GM12864 (cell line): ENCODE measurements around the gene CLMN.

Experiments
- DNase-seq: peaks from one replicate; pipeline ENCODE4 v3.0.0-alpha.2; 2011; ENCODE audit warnings: low read depth
- H3K4me3 ChIP-seq: 2 replicates; pipeline ENCODE4 v1.5.1; 2011; ENCODE audit warnings: mild to moderate bottlenecking, low read depth, low read length, control low read depth
- TF ChIP-seq, protein P1 (sequence below): IDR thresholded peaks from 2 replicates; pipeline ENCODE4 v1.5.1; 2011; ENCODE audit warnings: low read depth, mild to moderate bottlenecking, moderate library complexity, low read length, control low read depth, inconsistent platforms; ENCODE audit errors: missing control alignments

Gene CLMN, protein sequence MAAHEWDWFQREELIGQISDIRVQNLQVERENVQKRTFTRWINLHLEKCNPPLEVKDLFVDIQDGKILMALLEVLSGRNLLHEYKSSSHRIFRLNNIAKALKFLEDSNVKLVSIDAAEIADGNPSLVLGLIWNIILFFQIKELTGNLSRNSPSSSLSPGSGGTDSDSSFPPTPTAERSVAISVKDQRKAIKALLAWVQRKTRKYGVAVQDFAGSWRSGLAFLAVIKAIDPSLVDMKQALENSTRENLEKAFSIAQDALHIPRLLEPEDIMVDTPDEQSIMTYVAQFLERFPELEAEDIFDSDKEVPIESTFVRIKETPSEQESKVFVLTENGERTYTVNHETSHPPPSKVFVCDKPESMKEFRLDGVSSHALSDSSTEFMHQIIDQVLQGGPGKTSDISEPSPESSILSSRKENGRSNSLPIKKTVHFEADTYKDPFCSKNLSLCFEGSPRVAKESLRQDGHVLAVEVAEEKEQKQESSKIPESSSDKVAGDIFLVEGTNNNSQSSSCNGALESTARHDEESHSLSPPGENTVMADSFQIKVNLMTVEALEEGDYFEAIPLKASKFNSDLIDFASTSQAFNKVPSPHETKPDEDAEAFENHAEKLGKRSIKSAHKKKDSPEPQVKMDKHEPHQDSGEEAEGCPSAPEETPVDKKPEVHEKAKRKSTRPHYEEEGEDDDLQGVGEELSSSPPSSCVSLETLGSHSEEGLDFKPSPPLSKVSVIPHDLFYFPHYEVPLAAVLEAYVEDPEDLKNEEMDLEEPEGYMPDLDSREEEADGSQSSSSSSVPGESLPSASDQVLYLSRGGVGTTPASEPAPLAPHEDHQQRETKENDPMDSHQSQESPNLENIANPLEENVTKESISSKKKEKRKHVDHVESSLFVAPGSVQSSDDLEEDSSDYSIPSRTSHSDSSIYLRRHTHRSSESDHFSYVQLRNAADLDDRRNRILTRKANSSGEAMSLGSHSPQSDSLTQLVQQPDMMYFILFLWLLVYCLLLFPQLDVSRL

DNA sequence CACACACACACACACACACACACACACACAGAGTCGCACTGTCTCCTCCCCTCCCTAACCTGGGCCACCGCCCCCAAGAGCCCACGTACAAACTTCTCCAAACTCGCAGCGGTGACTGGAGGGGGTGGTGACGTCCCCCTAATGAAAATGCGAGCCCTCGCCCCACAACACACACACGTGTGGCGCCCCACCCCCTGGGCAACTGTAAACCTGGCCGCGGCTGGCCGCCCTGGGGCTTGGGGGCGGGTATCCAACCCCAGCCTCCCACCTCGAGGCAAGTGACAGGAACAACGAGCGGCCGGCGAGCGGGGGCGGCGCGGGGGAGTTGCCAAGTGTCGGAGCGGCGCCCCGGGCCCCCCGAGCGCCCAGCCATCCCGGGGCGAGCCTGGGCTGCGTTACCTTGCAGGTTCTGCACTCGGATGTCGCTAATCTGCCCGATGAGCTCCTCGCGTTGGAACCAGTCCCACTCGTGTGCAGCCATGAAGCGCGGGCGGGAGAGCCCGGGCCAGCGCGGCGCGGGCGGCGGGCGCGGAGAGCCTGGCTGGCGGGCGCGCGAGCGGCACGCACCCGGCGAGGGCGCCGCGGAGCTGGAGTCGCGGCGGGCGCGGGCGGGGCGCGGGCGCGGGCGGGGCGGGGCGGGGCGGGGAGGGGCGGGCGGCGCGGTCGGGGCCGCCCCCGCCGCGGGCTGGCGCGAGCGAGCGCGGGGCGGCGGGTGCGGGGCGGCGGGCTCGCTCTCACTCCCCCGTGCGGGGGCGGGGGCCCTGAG is at the start of gene CLMN:
Gene CLMN, minus strand, starts transcription at position 597 of the 766 bp plus-strand sequence. Its CDS starts 116 bp downstream, at position 481.
- H3K4me3 ChIP-seq, result peak within 1 kb of the TSS; percentile 65
- TF ChIP-seq, protein P1, sequence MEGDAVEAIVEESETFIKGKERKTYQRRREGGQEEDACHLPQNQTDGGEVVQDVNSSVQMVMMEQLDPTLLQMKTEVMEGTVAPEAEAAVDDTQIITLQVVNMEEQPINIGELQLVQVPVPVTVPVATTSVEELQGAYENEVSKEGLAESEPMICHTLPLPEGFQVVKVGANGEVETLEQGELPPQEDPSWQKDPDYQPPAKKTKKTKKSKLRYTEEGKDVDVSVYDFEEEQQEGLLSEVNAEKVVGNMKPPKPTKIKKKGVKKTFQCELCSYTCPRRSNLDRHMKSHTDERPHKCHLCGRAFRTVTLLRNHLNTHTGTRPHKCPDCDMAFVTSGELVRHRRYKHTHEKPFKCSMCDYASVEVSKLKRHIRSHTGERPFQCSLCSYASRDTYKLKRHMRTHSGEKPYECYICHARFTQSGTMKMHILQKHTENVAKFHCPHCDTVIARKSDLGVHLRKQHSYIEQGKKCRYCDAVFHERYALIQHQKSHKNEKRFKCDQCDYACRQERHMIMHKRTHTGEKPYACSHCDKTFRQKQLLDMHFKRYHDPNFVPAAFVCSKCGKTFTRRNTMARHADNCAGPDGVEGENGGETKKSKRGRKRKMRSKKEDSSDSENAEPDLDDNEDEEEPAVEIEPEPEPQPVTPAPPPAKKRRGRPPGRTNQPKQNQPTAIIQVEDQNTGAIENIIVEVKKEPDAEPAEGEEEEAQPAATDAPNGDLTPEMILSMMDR, result no peak
- no peak for DNase-seq

DNA sequence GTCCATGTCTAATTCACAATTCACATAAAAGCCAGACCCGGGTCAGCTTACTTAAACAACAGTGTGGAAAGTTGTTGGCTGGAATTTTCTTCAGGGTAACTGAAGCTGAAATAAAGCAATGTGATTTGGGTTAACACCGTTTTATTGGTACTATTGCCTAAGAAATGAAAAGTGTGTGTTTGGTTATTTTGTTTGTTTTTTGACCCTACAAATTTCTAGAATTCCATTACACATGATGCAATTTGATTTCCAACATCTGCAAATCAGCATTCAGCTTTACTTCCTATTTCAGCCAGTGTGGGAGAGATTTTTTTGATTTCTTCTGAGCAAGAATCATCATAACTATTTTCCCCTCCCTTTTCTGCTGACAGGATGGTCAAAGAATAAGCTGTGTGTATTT is 45.7 kb upstream of the CLMN start:
- H3K4me3 ChIP-seq, result no peak overlapping the region
- TF ChIP-seq, protein P1, result no peak
- no peak for DNase-seq

DNA sequence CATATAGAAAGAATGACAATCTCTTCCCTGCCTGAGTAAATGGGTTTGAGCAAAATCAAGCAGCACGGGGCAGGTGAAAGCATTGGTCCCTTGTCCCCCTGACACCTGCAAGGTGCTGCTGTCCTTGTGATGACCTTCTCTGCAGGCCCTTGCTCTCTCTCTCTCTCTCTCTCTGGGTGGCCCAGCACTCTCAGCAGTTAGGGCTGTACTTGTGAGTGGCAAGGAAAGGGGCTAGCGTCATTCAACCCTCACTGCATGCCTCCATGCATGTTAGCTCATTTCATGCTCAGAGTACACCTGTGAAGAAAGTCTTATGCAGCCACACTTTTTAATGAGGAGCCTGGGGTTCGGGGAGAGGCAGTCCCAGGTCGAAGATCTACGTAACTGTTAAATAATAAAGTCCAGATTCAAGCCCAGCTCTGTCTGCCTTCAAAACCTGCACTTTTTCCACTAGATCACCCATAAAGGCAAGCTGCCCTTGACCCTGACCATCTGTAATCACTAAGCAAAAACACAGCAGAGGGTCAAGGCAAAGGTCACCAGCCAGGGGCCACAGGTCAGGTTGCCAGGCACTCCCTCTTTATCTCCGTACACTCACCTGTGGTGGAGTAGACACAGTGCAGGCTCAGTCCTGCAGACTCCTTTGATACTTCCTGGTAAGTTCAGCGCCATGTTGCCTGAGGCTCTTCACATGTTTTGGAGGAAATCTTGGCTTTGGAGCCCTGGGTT is 44.9 kb upstream of the CLMN start:
- DNase-seq, result no peak
- H3K4me3 ChIP-seq, result no peak overlapping the region
- TF ChIP-seq, protein P1, result no peak

DNA sequence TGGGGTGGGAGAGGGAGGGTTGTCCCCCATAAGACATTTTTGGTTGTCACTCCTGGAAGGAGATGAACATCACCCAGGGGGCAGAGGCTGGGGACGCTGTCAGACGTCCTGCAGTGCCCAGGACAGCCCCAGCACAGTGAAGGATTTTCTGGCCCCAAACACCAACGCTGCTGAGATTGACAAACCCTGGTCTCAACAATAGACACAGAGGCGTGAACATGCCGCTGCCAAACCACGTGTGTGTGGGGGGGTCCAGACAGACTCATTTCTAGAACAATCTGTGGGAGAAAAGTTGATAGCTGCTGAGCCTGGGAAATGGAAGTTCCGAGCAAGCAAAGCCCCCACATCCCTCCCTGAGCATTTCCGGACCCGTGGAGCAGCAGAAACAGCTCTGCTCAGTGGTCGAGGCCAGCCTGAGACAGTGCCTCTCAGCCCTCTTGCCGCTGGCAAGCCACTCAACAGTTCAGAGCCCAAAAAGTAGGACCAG is 43.8 kb upstream of the CLMN start:
- no peak for DNase-seq
- H3K4me3 ChIP-seq, result no peak overlapping the region
- TF ChIP-seq, protein P1, result no peak

DNA sequence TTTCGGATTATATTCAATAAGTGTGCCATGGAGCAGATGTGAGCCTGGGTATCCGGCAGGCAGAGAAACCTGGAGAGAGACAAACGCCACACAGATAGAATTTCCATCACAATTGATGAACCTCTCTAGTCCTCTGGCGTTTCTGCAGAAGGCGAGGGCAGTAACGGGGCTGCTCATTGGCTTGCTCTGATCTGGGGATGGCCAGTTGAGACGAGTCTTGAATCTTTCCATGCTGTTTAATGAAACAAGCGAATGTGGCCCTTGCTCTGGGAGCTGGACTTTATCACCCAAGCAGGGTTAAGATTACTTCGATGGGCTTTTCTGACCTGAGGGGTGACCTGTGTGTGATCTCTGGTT is 42.4 kb upstream of the CLMN start:
- no peak overlapping the region for H3K4me3 ChIP-seq

More for the DNA sequence above, 42.4 kb upstream of the CLMN start:
- TF ChIP-seq, protein P1, result no peak
- DNase-seq, result no peak
